Neural crest cell (in vitro differentiated cells): ENCODE data around the gene IL1F10. TPM values are rescaled to one million over a fixed set of nuclear protein-coding genes. Genes with fewer than 3 reads are reported as not detected.

Source experiments
- DNase-seq: peaks from one replicate; pipeline ENCODE4 v3.0.0; 2021; ENCODE audit warnings: low read depth, mixed read lengths, low spot score
- H3K27ac Mint-ChIP-seq: one replicate; pipeline ENCODE4 v1.8.0; 2021; ENCODE audit warnings: mild to moderate bottlenecking, mixed read lengths; ENCODE audit not compliant: unreplicated experiment
- H3K27me3 Mint-ChIP-seq: 2 replicates; pipeline ENCODE4 v1.8.0; 2021; ENCODE audit warnings: low read depth, mild to moderate bottlenecking, mixed read lengths
- H3K36me3 Mint-ChIP-seq: 2 replicates; pipeline ENCODE4 v1.8.0; 2021; ENCODE audit warnings: low read depth, mild to moderate bottlenecking, mixed read lengths
- H3K4me1 Mint-ChIP-seq: 2 replicates; pipeline ENCODE4 v1.8.0; 2021; ENCODE audit warnings: mixed read lengths
- H3K4me3 Mint-ChIP-seq: one replicate; pipeline ENCODE4 v1.8.0; 2021; ENCODE audit warnings: mild to moderate bottlenecking, mixed read lengths
- H3K9me3 Mint-ChIP-seq: 2 replicates; pipeline ENCODE4 v1.8.0; 2021; ENCODE audit warnings: mixed read lengths
- total RNA-seq: library from RNA; stranded (reverse); gene quantifications from 2 replicates; pipeline ENCODE4 v1.2.1, GENCODE V29; 2021
- TF ChIP-seq, protein P1 (sequence below): fragments of 200-600 bp; sonication (generic); conservative IDR thresholded peaks from 2 replicates; pipeline ENCODE4 v1.5.0; 2021; ENCODE audit warnings: antibody characterized with exemption, mild to moderate bottlenecking

Gene IL1F10
- total RNA-seq, 1 donor from 2014 or later = not detected

GRCh38 chr2:113064281-113064680 lies 3.5 kb upstream of the IL1F10 start:
- H3K27ac Mint-ChIP-seq = no peak overlapping the region
- H3K4me3 Mint-ChIP-seq = no peak overlapping the region
- DNase-seq = no peak
- no peaks in the 10 kb centered on the region for H3K4me1 Mint-ChIP-seq
- TF ChIP-seq, protein P1, sequence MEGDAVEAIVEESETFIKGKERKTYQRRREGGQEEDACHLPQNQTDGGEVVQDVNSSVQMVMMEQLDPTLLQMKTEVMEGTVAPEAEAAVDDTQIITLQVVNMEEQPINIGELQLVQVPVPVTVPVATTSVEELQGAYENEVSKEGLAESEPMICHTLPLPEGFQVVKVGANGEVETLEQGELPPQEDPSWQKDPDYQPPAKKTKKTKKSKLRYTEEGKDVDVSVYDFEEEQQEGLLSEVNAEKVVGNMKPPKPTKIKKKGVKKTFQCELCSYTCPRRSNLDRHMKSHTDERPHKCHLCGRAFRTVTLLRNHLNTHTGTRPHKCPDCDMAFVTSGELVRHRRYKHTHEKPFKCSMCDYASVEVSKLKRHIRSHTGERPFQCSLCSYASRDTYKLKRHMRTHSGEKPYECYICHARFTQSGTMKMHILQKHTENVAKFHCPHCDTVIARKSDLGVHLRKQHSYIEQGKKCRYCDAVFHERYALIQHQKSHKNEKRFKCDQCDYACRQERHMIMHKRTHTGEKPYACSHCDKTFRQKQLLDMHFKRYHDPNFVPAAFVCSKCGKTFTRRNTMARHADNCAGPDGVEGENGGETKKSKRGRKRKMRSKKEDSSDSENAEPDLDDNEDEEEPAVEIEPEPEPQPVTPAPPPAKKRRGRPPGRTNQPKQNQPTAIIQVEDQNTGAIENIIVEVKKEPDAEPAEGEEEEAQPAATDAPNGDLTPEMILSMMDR = no peak
- peaks cover 7% of the 10 kb centered on the region for H3K9me3 Mint-ChIP-seq
- no peaks in the 10 kb centered on the region for H3K36me3 Mint-ChIP-seq
- peaks cover 17% of the 10 kb centered on the region for H3K27me3 Mint-ChIP-seq

DNA sequence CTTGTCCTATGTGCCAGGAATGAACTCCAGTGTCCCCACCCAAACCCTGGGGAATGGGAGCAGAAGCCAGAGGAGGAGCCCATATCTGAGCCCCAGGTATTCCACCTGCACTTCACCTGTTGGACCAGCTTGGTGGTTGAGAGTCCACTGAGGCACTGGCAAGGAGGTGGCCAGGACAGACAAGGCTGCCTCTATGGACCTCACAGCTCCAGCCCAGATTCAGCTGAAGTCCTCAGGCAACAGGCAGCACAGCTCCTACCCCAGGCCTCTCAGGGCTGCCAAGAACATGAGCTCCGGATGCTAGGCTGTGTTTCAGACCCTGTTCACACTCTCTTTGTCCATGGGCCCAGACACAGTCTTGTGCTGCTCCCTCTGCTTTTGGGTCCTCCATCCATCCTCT lies 2.9 kb upstream of the IL1F10 start:
- Mint-ChIP-seq H3K27me3 (peaks cover 23% of the 10 kb centered on the region), H3K9me3 (peaks cover 7% of the 10 kb centered on the region), H3K36me3 (no peaks in the 10 kb centered on the region), H3K4me1 (no peaks in the 10 kb centered on the region), H3K4me3 (no peak overlapping the region), H3K27ac (no peak overlapping the region)
- DNase-seq = no peak
- TF ChIP-seq, protein P1 = no peak

DNA sequence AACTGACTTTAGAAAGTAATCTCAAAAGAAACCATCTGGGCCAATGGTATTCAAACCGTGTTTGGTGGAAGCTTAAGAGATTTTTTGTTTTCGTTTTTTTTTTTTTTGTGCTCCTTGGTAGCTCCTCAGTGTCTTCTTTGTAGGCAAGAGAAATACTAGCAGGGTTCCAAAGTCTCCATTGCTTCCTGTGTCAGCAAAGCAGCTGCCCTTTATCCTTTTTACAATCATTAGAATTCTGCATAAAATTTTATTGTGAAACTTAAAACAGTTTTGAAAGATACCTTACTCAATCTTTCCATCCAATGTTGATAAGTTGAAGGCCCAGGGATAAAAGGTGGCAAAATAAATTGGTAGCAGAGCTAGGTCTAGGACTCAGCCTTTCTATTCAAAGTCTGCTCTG lies 479 bp downstream of the IL1F10 start:
- no peaks in the 10 kb centered on the region for H3K4me1 Mint-ChIP-seq

DNA sequence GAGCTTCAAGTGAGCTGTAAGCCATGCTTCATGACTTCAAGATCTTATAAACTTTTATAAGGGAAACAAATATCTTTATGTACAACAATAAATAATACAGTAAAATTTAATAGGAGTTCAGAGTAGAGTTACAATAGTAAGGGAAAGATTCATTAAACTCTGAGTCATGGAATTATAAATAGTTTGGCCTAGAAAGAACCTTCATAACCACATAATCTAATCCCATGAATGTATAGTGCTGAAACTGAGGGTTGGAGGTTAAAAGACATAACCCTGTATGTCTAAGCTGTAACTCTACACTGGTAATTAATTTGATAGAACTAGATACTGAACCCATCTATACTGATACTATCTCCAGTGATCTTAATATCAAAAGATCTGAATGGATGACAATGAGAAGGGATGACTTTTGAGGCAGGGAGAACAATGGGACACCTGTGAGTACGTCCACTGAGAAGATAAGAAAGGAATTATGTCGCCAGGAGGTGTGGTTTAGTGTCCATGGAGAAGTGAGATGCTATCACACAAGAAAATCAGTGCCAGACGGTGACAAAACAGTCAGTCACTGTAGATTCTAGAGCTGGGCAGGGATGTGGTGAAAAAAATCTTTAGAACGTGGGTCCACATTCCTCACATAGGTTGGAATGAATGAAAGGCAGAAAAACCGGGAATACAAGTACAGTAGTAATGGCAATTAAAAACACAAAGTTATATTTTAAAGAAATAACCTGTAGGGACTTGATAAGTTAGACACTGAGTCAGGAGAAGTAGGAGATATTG lies 1.1 kb downstream of the IL1F10 start:
- DNase-seq = no peak
- H3K27ac Mint-ChIP-seq = no peak overlapping the region
- H3K27me3 Mint-ChIP-seq = peaks cover 29% of the 10 kb centered on the region
- no peaks in the 10 kb centered on the region for H3K36me3 Mint-ChIP-seq
- H3K4me3 Mint-ChIP-seq = no peak overlapping the region
- H3K9me3 Mint-ChIP-seq = peaks cover 7% of the 10 kb centered on the region
- TF ChIP-seq, protein P1 = no peak
- H3K4me1 Mint-ChIP-seq = no peaks in the 10 kb centered on the region

More for the DNA sequence above, 479 bp downstream of the IL1F10 start:
- peaks cover 30% of the 10 kb centered on the region for H3K27me3 Mint-ChIP-seq
- DNase-seq = no peak
- TF ChIP-seq, protein P1 = no peak
- H3K36me3 Mint-ChIP-seq = no peaks in the 10 kb centered on the region
- H3K9me3 Mint-ChIP-seq = peaks cover 7% of the 10 kb centered on the region
- H3K27ac Mint-ChIP-seq = no peak overlapping the region
- no peak overlapping the region for H3K4me3 Mint-ChIP-seq

DNA sequence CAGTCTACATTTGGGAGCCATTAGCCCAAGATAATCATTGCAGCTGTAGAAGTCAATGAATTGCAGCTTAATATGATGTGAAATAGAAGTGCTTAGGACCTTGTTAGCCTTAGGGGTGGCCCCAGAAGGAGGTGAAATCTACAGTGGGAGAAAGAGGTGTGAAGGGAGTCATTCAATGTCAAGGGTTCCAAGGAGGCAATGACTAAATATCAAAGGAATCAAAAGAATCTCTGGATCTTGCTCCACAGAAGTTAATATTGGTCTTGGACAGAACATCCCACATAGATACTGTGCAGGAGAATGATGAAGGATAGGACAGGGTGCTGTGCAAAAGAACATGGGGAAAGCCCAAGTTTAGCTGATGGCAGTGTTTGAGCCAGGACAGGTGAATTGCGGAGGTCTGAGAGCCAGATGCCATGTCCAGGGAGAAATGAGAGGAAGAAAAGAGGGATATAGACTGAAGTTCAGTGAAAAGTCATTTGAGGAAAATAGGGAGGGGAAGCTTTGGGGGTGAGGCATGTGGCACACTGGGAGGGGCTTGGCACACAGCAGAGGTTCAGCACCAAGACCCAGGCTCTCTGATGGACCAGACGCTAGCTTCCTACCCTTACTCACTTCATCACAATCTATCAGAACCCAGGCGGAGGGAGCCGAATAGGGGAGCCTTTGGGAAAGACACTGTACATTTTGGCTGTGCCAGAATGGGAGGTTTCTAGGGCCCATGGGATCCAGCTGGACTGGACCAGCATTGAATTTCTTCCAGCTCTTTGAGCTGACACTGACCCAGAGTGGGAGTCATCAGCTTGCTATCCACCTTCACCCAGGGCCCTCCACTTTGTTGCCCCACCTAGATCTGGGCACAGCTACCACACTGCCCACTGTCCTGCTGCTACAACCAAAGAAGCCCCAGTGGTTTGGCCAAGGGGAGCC lies 2.2 kb downstream of the IL1F10 start:
- TF ChIP-seq, protein P1 = no peak
- Mint-ChIP-seq H3K4me3 (no peak overlapping the region), H3K27me3 (peaks cover 29% of the 10 kb centered on the region), H3K9me3 (peaks cover 7% of the 10 kb centered on the region), H3K4me1 (no peaks in the 10 kb centered on the region), H3K27ac (no peak overlapping the region), H3K36me3 (no peaks in the 10 kb centered on the region)
- no peak for DNase-seq
